GM23338 (cell line): ENCODE results near the gene MOB2. TPM values are rescaled to one million over a fixed set of nuclear protein-coding genes. Genes with fewer than 3 reads are reported as not detected.

Experiments
- ATAC-seq: fragments of 200-7000 bp; cut with Tn5 transposase; 3 replicates; pipeline ENCODE4 v1.9.1; 2020
- DNase-seq: peaks from one replicate; pipeline ENCODE4 v3.0.0-alpha.2; 2015; ENCODE audit warnings: low spot score
- H2AFZ ChIP-seq: fragments of 200-600 bp; sonication (generic); 2 replicates; pipeline ENCODE4 v1.8.0; 2016; ENCODE audit warnings: antibody characterized with exemption, mild to moderate bottlenecking, moderate library complexity
- H3F3A ChIP-seq: fragments of 200-600 bp; sonication (generic); replicated peaks from 2 replicates; pipeline ENCODE4 v1.8.0; 2017; ENCODE audit warnings: antibody characterized with exemption, mixed run types, low read depth
- H3K27ac ChIP-seq: fragments of 200-600 bp; sonication (generic); 2 replicates; pipeline ENCODE4 v1.6.1; 2016; ENCODE audit warnings: low read depth
- H3K27me3 ChIP-seq: fragments of 200-600 bp; sonication (generic); 2 replicates; pipeline ENCODE4 v1.8.0; 2016; ENCODE audit warnings: mild to moderate bottlenecking, mixed run types, moderate library complexity; ENCODE audit not compliant: insufficient read depth
- H3K36me3 ChIP-seq: fragments of 200-600 bp; sonication (generic); 2 replicates; pipeline ENCODE4 v1.8.0; 2016; ENCODE audit warnings: mild to moderate bottlenecking; ENCODE audit not compliant: insufficient read depth
- H3K4me1 ChIP-seq: fragments of 200-600 bp; sonication (generic); 2 replicates; pipeline ENCODE4 v1.8.0; 2016; ENCODE audit warnings: mild to moderate bottlenecking, moderate library complexity; ENCODE audit not compliant: insufficient read depth
- H3K4me2 ChIP-seq: fragments of 200-600 bp; sonication (generic); 2 replicates; pipeline ENCODE4 v1.7.1; 2017; ENCODE audit warnings: mixed run types
- H3K4me3 ChIP-seq: fragments of 200-600 bp; sonication (generic); 2 replicates; pipeline ENCODE4 v1.6.1; 2016; ENCODE audit warnings: mixed run types
- H3K79me2 ChIP-seq: fragments of 200-600 bp; sonication (generic); replicated peaks from 2 replicates; pipeline ENCODE4 v1.8.0; 2017; ENCODE audit warnings: mild to moderate bottlenecking; ENCODE audit not compliant: insufficient read depth
- H3K9me2 ChIP-seq: fragments of 200-600 bp; sonication (generic); 2 replicates; pipeline ENCODE4 v1.8.0; 2017; ENCODE audit not compliant: insufficient read depth
- H4K20me1 ChIP-seq: fragments of 200-600 bp; sonication (generic); replicated peaks from 2 replicates; pipeline ENCODE4 v1.8.0; 2017; ENCODE audit warnings: mild to moderate bottlenecking; ENCODE audit not compliant: insufficient read depth
- H3K27ac Mint-ChIP-seq: 2 replicates; pipeline ENCODE4 v1.8.0; 2020; ENCODE audit warnings: inconsistent platforms, mild to moderate bottlenecking, moderate library complexity, mixed read lengths
- H3K27me3 Mint-ChIP-seq: 3 replicates; pipeline ENCODE4 v1.8.0; 2022; ENCODE audit warnings: low read depth, mild to moderate bottlenecking, moderate library complexity, mixed read lengths, inconsistent platforms; ENCODE audit not compliant: insufficient read depth, poor library complexity
- H3K36me3 Mint-ChIP-seq: 3 replicates; pipeline ENCODE4 v1.8.0; 2021; ENCODE audit warnings: low read depth, mild to moderate bottlenecking, inconsistent platforms, moderate library complexity, mixed read lengths
- H3K4me1 Mint-ChIP-seq: 3 replicates; pipeline ENCODE4 v1.8.0; 2020; ENCODE audit warnings: mild to moderate bottlenecking, inconsistent platforms, mixed read lengths
- H3K4me3 Mint-ChIP-seq: 3 replicates; pipeline ENCODE4 v1.8.0; 2021; ENCODE audit warnings: moderate library complexity, mild to moderate bottlenecking, inconsistent platforms, mixed read lengths
- H3K9me3 Mint-ChIP-seq: 3 replicates; pipeline ENCODE4 v1.8.0; 2020; ENCODE audit warnings: moderate library complexity, mild to moderate bottlenecking, inconsistent platforms, mixed read lengths
- CREB1 ChIP-seq: fragments of 250-450 bp; sonication (Bioruptor Pico); IDR thresholded peaks from 2 replicates; pipeline ENCODE4 v1.5.0; 2020; ENCODE audit warnings: low read depth, mild to moderate bottlenecking, moderate library complexity
- EZH2 ChIP-seq: fragments of 200-600 bp; sonication (generic); IDR thresholded peaks from one replicate; pipeline ENCODE4 v1.8.0; 2017; ENCODE audit warnings: antibody characterized with exemption, mild to moderate bottlenecking, low read depth; ENCODE audit not compliant: unreplicated experiment
- EZH2phosphoT487 ChIP-seq: fragments of 200-600 bp; sonication (generic); IDR thresholded peaks from one replicate; pipeline ENCODE4 v1.8.1; 2018; ENCODE audit warnings: antibody characterized with exemption; ENCODE audit not compliant: unreplicated experiment
- JUNB ChIP-seq: IDR thresholded peaks from one replicate; pipeline ENCODE4 v1.6.1; 2016; ENCODE audit warnings: antibody characterized with exemption; ENCODE audit not compliant: unreplicated experiment
- NANOG ChIP-seq: IDR thresholded peaks from 2 replicates; pipeline ENCODE4 v1.6.1; 2016; ENCODE audit warnings: antibody characterized with exemption, borderline replicate concordance
- POLR2AphosphoS5 ChIP-seq: IDR thresholded peaks from 2 replicates; pipeline ENCODE4 v1.6.1; 2016; ENCODE audit warnings: antibody characterized with exemption, low read depth
- STAT1 ChIP-seq: IDR thresholded peaks from one replicate; pipeline ENCODE4 v1.6.1; 2016; ENCODE audit warnings: antibody characterized with exemption; ENCODE audit not compliant: unreplicated experiment
- ZNF114 ChIP-seq: fragments of 250-450 bp; sonication (Bioruptor Pico); IDR thresholded peaks from 2 replicates; pipeline ENCODE4 v1.5.0; 2020; ENCODE audit warnings: mild to moderate bottlenecking, moderate library complexity
- ZNF331 ChIP-seq: fragments of 250-450 bp; sonication (Bioruptor Pico); IDR thresholded peaks from 2 replicates; pipeline ENCODE4 v1.5.0; 2020; ENCODE audit warnings: low read depth, mild to moderate bottlenecking, moderate library complexity
- polyA plus RNA-seq: library from polyadenylated mRNA; unstranded; fragments of >200 nt; fragmentation: Nextera tagmentation; extraction: Ambion mirVana; gene quantifications from 2 replicates; pipeline ENCODE4 v1.2.1, GENCODE V29; 2016
- total RNA-seq: library from RNA; depleted of rRNA; stranded (reverse); fragments of >200 nt; shearing (Covaris generic); gene quantifications from 2 replicates; pipeline ENCODE4 v1.2.3, GENCODE V29; 2014
- TF ChIP-seq, protein P1 (sequence below): IDR thresholded peaks from 2 replicates; pipeline ENCODE4 v1.6.1; 2016; ENCODE audit warnings: antibody characterized with exemption
- TF ChIP-seq, protein P2 (sequence below): fragments of 250-450 bp; sonication (Bioruptor Pico); IDR thresholded peaks from 2 replicates; pipeline ENCODE4 v1.5.0; 2020; ENCODE audit warnings: mild to moderate bottlenecking, moderate library complexity
- TF ChIP-seq, protein P3 (sequence below): IDR thresholded peaks from one replicate; pipeline ENCODE4 v1.6.1; 2018; ENCODE audit warnings: antibody characterized with exemption; ENCODE audit not compliant: unreplicated experiment

The MOB2 gene
- total and polyA plus RNA-seq, 2 experiments from 2014 or later: 10.1 to 19.7 TPM

DNA sequence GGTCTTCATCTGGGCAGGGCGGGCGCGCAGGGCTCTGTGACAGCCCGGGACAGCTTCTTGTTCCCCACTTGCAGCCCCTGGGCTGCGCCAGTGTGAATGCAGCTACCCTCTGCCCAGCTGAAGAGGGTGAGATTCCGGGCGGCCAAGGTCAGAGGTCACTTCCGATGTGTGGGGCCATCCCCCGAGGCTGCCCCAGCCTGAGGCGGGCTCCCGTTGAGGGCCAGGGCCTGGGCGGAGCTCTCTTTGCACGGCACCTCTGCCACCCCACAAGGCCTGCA is 23.9 kb downstream of the MOB2 start (continued):
- no peak for TF ChIP-seq STAT1
- no peak for TF ChIP-seq NANOG

DNA sequence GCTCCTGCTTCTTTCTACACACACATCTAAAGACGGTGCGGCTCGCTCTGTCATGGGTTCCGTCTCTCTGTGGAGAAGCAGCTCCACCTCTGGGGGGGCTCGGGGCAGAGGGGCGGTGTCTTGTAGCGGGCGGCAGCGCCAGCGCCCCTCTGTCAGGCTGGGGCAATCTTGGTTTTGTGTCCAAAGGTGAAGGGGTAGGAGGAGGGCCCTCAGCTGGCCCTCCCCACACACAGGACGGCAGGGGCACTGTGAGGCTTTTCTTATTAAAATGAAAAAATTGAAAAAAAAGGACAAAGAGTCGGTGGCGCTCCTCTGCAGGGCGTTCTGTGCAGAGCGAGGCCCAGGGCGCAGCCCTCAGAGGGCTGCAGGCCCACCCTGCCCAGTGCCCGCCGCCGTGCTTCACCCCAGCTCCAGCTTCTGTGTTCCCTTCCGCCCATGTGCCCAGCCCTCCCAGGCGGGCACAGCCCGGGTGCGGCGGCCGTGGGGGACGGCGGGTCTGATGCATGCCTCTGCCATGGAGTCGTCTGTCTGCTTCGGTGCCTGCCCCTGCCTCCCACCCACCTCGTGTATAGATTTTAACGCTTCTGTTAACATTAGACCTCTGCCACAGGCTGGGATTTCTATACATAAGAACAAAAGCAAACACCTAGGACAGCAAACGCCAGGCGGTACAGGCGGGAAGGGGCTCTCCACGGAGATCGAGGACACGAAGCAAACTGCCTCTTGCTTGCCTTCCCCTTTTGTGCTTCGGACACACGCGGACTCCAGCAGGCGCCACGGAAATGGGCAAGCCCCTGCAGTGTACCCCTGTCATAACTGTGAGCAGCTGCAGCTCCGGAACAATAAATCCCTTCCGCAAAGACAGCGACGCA is 24.5 kb downstream of the MOB2 start:
- Histone ChIP-seq H3K27me3 (no peaks in the 10 kb centered on the region), H3K4me3 (no peak overlapping the region), H3K4me2 (no peak overlapping the region), H3K36me3 (no peaks in the 10 kb centered on the region), H4K20me1 (no peaks in the 10 kb centered on the region), H3F3A (no peaks in the 10 kb centered on the region), H3K9me2 (no peaks in the 10 kb centered on the region), H3K4me1 (0 out of 2 replicates have a peak, but pooled peaks cover 2% of the 10 kb centered on the region), H3K27ac (no peak overlapping the region), H2AFZ (no peak overlapping the region), H3K79me2 (no peaks in the 10 kb centered on the region)
- Mint-ChIP-seq H3K27ac (no peak overlapping the region), H3K4me1 (peaks cover 6% of the 10 kb centered on the region), H3K36me3 (no peaks in the 10 kb centered on the region), H3K4me3 (no peak overlapping the region), H3K27me3 (peaks cover 1% of the 10 kb centered on the region), H3K9me3 (no peaks in the 10 kb centered on the region)
- DNase-seq: no peak
- ATAC-seq: no peak
- TF ChIP-seq EZH2phosphoT487: no peak
- no peak for TF ChIP-seq EZH2
- TF ChIP-seq, protein P1, sequence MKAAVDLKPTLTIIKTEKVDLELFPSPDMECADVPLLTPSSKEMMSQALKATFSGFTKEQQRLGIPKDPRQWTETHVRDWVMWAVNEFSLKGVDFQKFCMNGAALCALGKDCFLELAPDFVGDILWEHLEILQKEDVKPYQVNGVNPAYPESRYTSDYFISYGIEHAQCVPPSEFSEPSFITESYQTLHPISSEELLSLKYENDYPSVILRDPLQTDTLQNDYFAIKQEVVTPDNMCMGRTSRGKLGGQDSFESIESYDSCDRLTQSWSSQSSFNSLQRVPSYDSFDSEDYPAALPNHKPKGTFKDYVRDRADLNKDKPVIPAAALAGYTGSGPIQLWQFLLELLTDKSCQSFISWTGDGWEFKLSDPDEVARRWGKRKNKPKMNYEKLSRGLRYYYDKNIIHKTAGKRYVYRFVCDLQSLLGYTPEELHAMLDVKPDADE: no peak
- TF ChIP-seq NANOG: no peak
- TF ChIP-seq CREB1 (CRISPR knock-in tag): no peak
- TF ChIP-seq ZNF114 (CRISPR knock-in tag): no peak
- no peak for TF ChIP-seq STAT1
- TF ChIP-seq ZNF331 (CRISPR knock-in tag): no peak
- no peak for TF ChIP-seq JUNB
- TF ChIP-seq, protein P2, sequence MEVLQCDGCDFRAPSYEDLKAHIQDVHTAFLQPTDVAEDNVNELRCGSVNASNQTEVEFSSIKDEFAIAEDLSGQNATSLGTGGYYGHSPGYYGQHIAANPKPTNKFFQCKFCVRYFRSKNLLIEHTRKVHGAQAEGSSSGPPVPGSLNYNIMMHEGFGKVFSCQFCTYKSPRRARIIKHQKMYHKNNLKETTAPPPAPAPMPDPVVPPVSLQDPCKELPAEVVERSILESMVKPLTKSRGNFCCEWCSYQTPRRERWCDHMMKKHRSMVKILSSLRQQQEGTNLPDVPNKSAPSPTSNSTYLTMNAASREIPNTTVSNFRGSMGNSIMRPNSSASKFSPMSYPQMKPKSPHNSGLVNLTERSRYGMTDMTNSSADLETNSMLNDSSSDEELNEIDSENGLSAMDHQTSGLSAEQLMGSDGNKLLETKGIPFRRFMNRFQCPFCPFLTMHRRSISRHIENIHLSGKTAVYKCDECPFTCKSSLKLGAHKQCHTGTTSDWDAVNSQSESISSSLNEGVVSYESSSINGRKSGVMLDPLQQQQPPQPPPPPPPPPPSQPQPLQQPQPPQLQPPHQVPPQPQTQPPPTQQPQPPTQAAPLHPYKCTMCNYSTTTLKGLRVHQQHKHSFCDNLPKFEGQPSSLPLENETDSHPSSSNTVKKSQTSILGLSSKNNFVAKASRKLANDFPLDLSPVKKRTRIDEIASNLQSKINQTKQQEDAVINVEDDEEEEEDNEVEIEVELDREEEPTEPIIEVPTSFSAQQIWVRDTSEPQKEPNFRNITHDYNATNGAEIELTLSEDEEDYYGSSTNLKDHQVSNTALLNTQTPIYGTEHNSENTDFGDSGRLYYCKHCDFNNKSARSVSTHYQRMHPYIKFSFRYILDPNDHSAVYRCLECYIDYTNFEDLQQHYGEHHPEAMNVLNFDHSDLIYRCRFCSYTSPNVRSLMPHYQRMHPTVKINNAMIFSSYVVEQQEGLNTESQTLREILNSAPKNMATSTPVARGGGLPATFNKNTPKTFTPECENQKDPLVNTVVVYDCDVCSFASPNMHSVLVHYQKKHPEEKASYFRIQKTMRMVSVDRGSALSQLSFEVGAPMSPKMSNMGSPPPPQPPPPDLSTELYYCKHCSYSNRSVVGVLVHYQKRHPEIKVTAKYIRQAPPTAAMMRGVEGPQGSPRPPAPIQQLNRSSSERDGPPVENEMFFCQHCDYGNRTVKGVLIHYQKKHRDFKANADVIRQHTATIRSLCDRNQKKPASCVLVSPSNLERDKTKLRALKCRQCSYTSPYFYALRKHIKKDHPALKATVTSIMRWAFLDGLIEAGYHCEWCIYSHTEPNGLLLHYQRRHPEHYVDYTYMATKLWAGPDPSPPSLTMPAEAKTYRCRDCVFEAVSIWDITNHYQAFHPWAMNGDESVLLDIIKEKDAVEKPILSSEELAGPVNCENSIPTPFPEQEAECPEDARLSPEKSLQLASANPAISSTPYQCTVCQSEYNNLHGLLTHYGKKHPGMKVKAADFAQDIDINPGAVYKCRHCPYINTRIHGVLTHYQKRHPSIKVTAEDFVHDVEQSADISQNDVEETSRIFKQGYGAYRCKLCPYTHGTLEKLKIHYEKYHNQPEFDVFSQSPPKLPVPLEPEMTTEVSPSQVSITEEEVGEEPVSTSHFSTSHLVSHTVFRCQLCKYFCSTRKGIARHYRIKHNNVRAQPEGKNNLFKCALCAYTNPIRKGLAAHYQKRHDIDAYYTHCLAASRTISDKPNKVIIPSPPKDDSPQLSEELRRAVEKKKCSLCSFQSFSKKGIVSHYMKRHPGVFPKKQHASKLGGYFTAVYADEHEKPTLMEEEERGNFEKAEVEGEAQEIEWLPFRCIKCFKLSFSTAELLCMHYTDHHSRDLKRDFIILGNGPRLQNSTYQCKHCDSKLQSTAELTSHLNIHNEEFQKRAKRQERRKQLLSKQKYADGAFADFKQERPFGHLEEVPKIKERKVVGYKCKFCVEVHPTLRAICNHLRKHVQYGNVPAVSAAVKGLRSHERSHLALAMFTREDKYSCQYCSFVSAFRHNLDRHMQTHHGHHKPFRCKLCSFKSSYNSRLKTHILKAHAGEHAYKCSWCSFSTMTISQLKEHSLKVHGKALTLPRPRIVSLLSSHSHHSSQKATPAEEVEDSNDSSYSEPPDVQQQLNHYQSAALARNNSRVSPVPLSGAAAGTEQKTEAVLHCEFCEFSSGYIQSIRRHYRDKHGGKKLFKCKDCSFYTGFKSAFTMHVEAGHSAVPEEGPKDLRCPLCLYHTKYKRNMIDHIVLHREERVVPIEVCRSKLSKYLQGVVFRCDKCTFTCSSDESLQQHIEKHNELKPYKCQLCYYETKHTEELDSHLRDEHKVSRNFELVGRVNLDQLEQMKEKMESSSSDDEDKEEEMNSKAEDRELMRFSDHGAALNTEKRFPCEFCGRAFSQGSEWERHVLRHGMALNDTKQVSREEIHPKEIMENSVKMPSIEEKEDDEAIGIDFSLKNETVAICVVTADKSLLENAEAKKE (CRISPR knock-in tag): no peak
- no peak for TF ChIP-seq POLR2AphosphoS5
- TF ChIP-seq, protein P3, sequence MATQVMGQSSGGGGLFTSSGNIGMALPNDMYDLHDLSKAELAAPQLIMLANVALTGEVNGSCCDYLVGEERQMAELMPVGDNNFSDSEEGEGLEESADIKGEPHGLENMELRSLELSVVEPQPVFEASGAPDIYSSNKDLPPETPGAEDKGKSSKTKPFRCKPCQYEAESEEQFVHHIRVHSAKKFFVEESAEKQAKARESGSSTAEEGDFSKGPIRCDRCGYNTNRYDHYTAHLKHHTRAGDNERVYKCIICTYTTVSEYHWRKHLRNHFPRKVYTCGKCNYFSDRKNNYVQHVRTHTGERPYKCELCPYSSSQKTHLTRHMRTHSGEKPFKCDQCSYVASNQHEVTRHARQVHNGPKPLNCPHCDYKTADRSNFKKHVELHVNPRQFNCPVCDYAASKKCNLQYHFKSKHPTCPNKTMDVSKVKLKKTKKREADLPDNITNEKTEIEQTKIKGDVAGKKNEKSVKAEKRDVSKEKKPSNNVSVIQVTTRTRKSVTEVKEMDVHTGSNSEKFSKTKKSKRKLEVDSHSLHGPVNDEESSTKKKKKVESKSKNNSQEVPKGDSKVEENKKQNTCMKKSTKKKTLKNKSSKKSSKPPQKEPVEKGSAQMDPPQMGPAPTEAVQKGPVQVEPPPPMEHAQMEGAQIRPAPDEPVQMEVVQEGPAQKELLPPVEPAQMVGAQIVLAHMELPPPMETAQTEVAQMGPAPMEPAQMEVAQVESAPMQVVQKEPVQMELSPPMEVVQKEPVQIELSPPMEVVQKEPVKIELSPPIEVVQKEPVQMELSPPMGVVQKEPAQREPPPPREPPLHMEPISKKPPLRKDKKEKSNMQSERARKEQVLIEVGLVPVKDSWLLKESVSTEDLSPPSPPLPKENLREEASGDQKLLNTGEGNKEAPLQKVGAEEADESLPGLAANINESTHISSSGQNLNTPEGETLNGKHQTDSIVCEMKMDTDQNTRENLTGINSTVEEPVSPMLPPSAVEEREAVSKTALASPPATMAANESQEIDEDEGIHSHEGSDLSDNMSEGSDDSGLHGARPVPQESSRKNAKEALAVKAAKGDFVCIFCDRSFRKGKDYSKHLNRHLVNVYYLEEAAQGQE: no peak
